Measurements from ENCODE around the gene OR4D1.

The OR4D1 gene

DNA sequence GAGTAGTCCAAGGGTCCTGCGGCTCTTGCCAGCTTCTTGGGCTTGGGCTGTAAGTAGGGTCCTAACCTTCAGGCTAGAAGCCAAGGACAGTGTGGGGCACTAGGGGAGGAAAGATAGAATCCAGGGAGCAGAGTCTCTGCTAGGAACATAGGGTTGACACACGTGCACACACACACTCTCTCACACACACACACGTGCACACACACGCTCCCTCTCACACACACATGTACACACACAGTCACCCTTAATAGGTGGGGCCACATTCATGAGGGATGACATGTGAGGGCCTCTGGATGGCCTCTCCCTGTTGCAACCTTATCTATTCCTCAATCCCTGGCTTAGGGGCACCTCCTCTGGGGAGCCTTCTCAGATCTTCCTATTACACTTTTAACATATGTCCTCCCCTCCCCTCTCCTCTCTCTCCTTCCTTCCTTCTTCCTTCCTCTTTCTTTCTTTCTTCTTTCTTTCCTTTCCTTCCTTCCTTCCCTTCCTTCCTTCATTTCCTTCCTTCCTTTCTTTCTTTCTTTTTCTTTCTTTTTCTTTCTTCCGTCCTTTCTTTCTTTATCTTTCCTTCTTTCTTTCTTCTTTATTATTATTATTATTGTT is 47.4 kb downstream of the OR4D1 start:
- no peak for DNase-seq

DNA sequence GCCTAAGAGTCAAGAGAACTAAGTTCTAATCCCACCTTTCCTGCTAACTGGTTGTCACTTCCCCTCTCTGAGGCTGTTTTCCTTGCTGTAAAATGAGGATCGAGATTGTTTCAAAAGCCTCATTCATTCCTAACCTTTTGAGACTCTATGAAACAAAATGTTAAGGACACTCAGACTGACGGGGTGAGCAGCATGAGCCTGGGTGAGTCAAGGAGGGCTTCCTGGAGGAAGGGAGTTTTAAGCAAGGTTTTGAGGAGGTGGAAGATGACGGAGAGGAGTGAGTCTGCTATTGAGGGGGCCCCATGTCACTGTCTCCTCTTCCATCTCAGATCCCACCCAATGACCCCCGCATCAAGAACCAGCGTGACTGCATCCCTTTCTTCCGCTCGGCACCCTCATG is 48.4 kb downstream of the OR4D1 start:
- DNase-seq = no peak

DNA sequence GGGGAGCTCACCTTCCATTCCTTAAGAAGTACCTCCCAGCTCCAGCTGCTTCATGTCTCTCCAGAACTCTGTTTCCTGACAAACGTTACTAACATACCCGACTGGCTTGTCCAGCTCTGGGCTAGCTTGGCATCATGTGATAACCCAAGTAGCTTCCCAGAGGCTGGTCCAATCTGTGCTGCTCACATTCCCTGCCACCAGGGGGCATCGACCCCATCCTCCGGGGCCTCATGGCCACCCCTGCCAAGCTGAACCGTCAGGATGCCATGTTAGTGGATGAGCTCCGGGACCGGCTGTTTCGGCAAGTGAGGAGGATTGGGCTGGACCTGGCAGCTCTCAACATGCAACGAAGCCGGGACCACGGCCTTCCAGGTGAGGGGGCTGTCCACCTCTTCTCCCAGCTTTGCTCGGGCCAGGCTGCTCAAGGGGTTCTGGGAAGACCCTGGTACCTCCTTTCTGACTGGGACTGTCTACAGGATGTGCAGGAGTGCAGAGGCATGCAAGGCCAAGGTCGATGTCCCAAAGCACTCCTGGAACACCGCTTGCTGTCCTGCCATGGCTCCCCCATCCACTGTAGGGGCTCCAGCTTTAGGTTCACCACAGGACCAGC is 51.9 kb downstream of the OR4D1 start:
- DNase-seq = peak; percentile 17 to 33 (median 22)

DNA sequence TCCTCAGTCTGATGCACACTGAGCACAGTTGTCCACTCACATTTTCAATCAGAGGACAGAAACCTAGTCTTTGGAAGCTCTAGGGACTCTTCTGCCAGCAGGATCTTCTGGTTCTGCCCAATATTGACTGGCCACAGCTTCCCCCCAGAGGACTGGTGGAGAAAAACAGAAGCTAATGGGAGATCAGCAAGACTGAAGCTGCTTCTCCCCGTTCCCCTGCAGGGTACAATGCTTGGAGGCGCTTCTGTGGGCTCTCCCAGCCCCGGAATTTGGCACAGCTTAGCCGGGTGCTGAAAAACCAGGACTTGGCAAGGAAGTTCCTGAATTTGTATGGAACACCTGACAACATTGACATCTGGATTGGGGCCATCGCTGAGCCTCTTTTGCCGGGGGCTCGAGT is 54.7 kb downstream of the OR4D1 start:
- DNase-seq = no peak

DNA sequence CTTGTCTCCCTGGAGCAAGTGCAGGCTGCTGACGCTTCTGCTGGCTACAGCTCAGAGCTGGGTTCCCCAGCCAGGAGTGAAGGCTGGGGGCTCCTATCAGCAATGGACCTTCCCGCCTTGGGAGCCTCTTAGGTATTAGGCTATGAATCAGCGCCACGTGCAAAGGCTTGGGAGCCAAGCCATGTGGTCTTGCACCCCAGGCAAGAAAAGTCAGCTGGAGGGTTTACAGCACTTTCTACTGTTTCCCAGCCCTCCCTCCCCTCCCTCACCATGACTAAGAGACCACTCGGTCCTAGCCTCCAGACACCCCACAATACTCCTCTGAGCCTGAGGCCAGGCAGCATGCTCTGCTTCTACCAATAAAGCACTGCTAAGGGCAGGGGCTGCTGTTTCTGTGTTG is 56.6 kb downstream of the OR4D1 start:
- DNase-seq = no peak

DNA sequence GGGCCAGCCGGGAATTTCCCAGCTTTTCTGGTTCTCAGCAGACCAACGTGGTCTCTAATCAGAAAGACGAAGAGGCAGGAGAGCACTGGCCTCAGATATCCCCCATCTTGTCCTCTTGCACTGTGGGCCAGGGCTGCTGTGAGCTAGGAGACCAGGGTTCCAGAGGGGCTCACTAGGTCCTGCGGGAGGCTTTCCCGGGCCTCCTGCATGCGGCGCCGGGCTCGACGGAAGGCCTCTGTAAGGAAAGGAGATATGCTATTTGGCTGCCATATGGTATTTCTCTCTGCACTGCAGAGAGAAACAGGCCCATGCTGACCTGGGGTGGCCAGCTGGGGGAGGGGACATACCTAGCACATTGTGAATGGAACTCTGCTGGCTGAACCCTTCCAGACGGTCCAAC is 57.8 kb downstream of the OR4D1 start:
- DNase-seq = no peak

DNA sequence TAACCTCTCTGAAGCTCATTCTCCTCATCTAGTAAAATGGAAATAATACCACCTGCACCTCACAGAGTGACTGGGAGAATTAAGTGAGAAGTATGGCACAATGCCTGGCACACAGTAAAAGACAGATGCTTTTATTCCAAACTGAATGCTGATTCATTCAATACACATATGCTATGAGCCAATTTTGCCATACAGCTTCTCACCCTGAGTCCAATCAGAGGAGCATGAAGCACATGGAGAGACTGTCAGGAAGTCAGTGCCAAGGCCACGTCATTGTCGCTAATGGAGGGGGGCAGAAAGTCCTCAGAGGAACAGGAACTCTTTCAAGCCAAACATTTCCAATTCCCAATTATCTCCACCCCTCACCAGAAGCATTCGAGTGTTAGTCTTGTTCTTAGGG is 59.3 kb downstream of the OR4D1 start:
- DNase-seq = no peak

DNA sequence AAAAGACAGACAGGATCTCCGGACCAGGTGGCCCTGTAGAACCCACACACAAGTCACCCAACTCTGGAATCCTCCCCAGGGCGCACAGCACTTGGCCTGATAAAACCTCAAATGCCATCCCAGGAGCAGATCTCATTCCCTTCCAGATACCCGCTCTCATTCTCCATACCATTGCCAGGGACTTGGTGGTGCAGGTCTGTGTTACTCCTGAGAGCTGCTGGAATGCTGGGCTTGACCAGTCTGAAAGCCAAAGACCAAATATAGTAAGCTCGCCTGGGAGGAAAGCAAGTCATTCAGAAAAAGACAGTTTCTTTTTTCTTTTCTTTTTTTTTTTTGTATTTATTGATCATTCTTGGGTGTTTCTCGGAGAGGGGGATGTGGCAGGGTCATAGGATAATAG is 60.2 kb downstream of the OR4D1 start:
- no peak for DNase-seq

All from activated CD4-positive, CD25-positive, alpha-beta regulatory T cell (primary cell).